GM18951 (cell line): ENCODE data around the gene MESD.

Experiments used
- POLR2A ChIP-seq: IDR thresholded peaks from 4 replicates; pipeline ENCODE4 v1.6.1; 2011; ENCODE audit warnings: mild to moderate bottlenecking; ENCODE audit not compliant: insufficient read length, insufficient read depth; ENCODE audit errors: extremely low read depth
- in situ Hi-C: fragments of 300-500 bp; cut with MboI; formaldehyde crosslinking; loops from one replicate; pipeline ENCODE4 v1.12.0; 2022; ENCODE audit warnings: low sequenced_read_pairs, mixed read lengths, inconsistent platforms; ENCODE audit not compliant: unreplicated experiment

Gene MESD

GRCh38 chr15:80976851-80977250 lies 12.8 kb downstream of the MESD start:
- no peak for TF ChIP-seq POLR2A
- in situ Hi-C loops = loop anchor here (10.0 kb wide), 1 partner anchor 522 kb away; no protein-coding TSS in a partner anchor

- TF ChIP-seq POLR2A = no peak
- in situ Hi-C loops = loop anchor here (10.0 to 25.0 kb wide), 2 partner anchors 188 to 520 kb away; partner anchors contain the start of gene CEMIP
Observed at GRCh38 chr15:80974914-80975313, 14.7 kb downstream of the MESD start.

GRCh38 chr15:80972276-80972675 lies 17.3 kb downstream of the MESD start:
- in situ Hi-C loops = loop anchor here (10.0 to 25.0 kb wide), 2 partner anchors 185 to 517 kb away; partner anchors contain the start of gene CEMIP
- no peak for TF ChIP-seq POLR2A

- in situ Hi-C loops = loop anchor here (10.0 to 25.0 kb wide), 2 partner anchors 184 to 516 kb away; partner anchors contain the start of gene CEMIP
Observed at GRCh38 chr15:80971143-80971542, 18.5 kb downstream of the MESD start.

GRCh38 chr15:80970658-80971057 lies 19.0 kb downstream of the MESD start:
- in situ Hi-C loops = loop anchor here (10.0 to 25.0 kb wide), 2 partner anchors 183 to 516 kb away; partner anchors contain the start of gene CEMIP
- no peak for TF ChIP-seq POLR2A

More at GRCh38 chr15:80971143-80971542, 18.5 kb downstream of the MESD start:
- no peak for TF ChIP-seq POLR2A

GRCh38 chr15:80970018-80970657 lies 19.5 kb downstream of the MESD start:
- no peak for TF ChIP-seq POLR2A
- in situ Hi-C loops = loop anchor here (10.0 to 25.0 kb wide), 2 partner anchors 183 to 515 kb away; partner anchors contain the start of gene CEMIP

- in situ Hi-C loops = loop anchor here (25.0 kb wide), 1 partner anchor 182 kb away; the partner anchor contains the start of gene CEMIP
- TF ChIP-seq POLR2A = no peak
Observed at GRCh38 chr15:80969316-80969715, 20.3 kb downstream of the MESD start.

- no peak for TF ChIP-seq POLR2A
- in situ Hi-C loops = loop anchor here (25.0 kb wide), 1 partner anchor 181 kb away; the partner anchor contains the start of gene CEMIP
Observed at GRCh38 chr15:80967991-80968510, 21.6 kb downstream of the MESD start.

- in situ Hi-C loops = loop anchor here (25.0 kb wide), 1 partner anchor 180 kb away; the partner anchor contains the start of gene CEMIP
- TF ChIP-seq POLR2A = no peak
Observed at GRCh38 chr15:80967451-80967850, 22.2 kb downstream of the MESD start.

- in situ Hi-C loops = loop anchor here (25.0 kb wide), 1 partner anchor 179 kb away; the partner anchor contains the start of gene CEMIP
Observed at GRCh38 chr15:80966431-80967197, 23.0 kb downstream of the MESD start.

GRCh38 chr15:80965454-80965853 lies 24.2 kb downstream of the MESD start:
- in situ Hi-C loops = loop anchor here (25.0 kb wide), 1 partner anchor 178 kb away; the partner anchor contains the start of gene CEMIP

More at GRCh38 chr15:80966431-80967197, 23.0 kb downstream of the MESD start:
- no peak for TF ChIP-seq POLR2A

- no peak for TF ChIP-seq POLR2A
- in situ Hi-C loops = loop anchor here (25.0 kb wide), 1 partner anchor 172 kb away; the partner anchor contains the start of gene CEMIP
Observed at GRCh38 chr15:80958818-80959495, 30.7 kb downstream of the MESD start.

GRCh38 chr15:80957976-80958375 lies 31.6 kb downstream of the MESD start:
- in situ Hi-C loops = loop anchor here (25.0 kb wide), 1 partner anchor 171 kb away; the partner anchor contains the start of gene CEMIP

More at GRCh38 chr15:80957976-80958375, 31.6 kb downstream of the MESD start:
- no peak for TF ChIP-seq POLR2A
